Kidney epithelial cell (primary cell): Measurements from ENCODE around the gene KCNJ4. TPM values are rescaled to one million over a fixed set of nuclear protein-coding genes. Genes with fewer than 3 reads are reported as not detected.

Source experiments
- DNase-seq: peaks from one replicate; pipeline ENCODE4 v3.0.0-alpha.2; 2010; ENCODE audit warnings: low read depth
- H3K27me3 ChIP-seq: 2 replicates; pipeline ENCODE4 v1.6.0; 2011; ENCODE audit warnings: low read length; ENCODE audit not compliant: control insufficient read depth, insufficient read depth
- H3K36me3 ChIP-seq: 2 replicates; pipeline ENCODE4 v1.5.1; 2011; ENCODE audit warnings: low read length; ENCODE audit not compliant: control insufficient read depth, insufficient read depth
- H3K4me3 ChIP-seq: 2 replicates; pipeline ENCODE4 v1.5.1; 2011; ENCODE audit warnings: low read depth, mild to moderate bottlenecking, control low read depth, low read length
- total RNA-seq: library from RNA; depleted of rRNA; stranded (reverse); fragments of >200 nt; gene quantifications from 2 replicates; pipeline ENCODE4 v1.2.3, GENCODE V29; 2015
- TF ChIP-seq, protein P1 (sequence below): IDR thresholded peaks from 2 replicates; pipeline ENCODE4 v1.5.1; 2011; ENCODE audit warnings: mild to moderate bottlenecking, moderate library complexity, low read length, control low read depth, inconsistent platforms; ENCODE audit not compliant: insufficient read depth, poor library complexity, severe bottlenecking

The KCNJ4 gene
- total RNA-seq, result not detected in 2 replicates

DNA sequence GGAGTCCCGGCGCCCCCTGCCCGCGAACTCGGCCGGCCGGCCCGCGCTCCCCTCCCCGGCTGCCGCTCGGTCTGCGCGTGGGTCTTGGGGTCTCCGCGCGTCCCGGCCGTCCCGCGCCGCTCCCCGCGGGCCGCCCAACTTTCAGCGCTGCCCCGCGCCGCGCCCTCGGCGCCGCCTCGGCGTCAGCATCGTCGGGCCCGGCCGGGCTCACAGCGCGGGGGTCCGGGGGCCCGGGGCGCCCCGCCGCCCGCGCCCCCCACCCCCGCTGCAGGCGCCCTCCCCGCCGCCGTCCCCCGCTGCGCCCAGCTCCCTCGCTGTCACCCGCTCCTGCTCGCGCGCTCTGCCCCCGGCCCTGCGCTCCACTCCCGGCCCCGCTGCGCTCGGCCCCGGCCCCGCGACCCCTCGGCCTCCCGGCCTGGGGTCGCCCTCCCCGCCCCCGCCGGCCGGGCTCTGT is at the start of gene KCNJ4:
TSS of gene KCNJ4 (minus strand) at position 124 of the 454 bp plus-strand sequence. CDS start 27,067 bp downstream, outside the sequence.
- Histone ChIP-seq H3K36me3 (no peaks in the 10 kb centered on the region), H3K27me3 (peaks cover 65% of the 10 kb centered on the region), H3K4me3 (peak within 1 kb of the TSS; percentile 34)
- no peak for DNase-seq
- TF ChIP-seq, protein P1, sequence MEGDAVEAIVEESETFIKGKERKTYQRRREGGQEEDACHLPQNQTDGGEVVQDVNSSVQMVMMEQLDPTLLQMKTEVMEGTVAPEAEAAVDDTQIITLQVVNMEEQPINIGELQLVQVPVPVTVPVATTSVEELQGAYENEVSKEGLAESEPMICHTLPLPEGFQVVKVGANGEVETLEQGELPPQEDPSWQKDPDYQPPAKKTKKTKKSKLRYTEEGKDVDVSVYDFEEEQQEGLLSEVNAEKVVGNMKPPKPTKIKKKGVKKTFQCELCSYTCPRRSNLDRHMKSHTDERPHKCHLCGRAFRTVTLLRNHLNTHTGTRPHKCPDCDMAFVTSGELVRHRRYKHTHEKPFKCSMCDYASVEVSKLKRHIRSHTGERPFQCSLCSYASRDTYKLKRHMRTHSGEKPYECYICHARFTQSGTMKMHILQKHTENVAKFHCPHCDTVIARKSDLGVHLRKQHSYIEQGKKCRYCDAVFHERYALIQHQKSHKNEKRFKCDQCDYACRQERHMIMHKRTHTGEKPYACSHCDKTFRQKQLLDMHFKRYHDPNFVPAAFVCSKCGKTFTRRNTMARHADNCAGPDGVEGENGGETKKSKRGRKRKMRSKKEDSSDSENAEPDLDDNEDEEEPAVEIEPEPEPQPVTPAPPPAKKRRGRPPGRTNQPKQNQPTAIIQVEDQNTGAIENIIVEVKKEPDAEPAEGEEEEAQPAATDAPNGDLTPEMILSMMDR, result no peak

DNA sequence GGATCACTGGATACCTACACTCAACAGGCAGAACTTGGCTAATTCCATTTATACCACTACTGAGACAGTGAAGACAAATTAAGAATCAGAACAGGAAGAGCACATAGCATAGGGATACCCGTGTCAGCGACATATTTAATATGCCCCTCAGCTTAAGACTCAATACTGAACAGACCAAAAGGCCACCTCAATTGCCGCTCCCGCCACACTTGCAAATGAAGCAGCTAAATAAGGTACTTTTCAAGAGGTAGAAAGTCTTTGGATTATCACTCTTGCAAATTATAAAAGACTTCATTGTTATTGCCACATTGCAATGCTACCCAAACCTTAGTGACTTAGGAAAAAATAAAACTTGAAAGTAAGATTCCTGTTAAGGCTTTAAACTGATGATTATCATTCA is 48.0 kb upstream of the KCNJ4 start:
- H3K4me3 ChIP-seq, result peak overlapping the region; percentile 97
- no peak for DNase-seq
- TF ChIP-seq, protein P1, result no peak
- H3K27me3 ChIP-seq, result no peaks in the 10 kb centered on the region
- H3K36me3 ChIP-seq, result peaks cover 2% of the 10 kb centered on the region

DNA sequence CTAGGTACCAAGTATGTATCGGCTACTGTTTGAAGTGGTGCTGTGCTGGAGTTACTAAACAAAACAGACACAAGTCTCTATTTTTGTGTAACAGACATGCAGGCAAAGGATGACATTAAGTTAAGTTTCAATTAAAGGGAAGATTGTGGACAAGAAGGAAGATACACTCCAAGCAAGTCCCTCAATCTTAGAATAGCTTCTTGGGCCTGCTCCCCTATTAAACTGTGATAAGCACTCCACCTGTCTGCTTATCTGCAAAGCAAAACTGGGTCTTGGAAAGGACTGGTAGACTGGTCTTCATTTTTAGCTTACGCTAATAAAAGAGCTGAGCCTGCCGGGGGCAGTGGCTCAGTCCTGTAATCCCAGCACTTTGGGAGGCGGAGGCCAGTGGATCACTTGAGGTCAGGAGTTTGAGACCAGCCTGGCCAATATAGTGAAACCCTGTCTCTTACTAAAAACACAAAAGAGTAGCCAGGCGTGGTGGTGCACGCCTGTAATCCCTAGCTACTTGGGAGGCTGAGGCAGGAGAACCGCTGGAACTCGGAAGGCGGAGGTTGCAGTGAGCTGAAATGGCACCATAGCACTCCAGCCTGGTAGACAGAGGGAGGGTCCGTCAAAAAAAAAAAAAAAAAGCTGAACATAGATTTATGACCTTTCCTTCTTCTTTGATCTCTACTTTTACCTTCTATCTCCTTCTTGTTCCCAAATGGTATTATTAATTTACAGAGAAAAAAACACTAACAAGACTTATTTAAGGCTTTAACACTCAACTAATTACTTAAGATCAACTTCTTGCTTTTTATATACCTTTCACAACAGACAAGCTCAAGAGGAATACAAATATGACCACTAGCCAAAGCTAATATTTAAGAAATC is 47.0 kb upstream of the KCNJ4 start:
- H3K36me3 ChIP-seq, result peaks cover 3% of the 10 kb centered on the region
- H3K4me3 ChIP-seq, result no peak overlapping the region
- DNase-seq, result no peak
- no peaks in the 10 kb centered on the region for H3K27me3 ChIP-seq
- TF ChIP-seq, protein P1, result no peak

DNA sequence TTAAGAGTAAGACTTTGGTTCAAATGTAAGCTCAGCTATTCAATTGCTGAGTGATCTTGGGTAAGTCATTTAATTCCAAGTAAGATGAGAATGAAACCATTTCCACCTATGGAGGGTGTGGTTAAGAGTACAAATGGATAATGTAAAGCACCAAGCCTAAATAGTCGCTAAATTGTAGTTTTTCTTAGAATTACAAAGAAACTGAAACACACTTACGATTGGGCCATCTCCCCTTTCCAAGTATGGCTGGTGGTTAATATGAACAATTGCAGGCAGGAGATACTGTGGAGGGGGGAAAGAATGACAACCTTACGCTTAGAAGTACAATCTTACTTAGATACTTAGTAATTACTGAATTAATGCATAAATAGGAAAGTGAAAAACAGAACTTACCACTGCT is 42.9 kb upstream of the KCNJ4 start:
- Histone ChIP-seq H3K36me3 (peaks cover 3% of the 10 kb centered on the region), H3K27me3 (no peaks in the 10 kb centered on the region), H3K4me3 (no peak overlapping the region)
- TF ChIP-seq, protein P1, result no peak
- DNase-seq, result no peak

DNA sequence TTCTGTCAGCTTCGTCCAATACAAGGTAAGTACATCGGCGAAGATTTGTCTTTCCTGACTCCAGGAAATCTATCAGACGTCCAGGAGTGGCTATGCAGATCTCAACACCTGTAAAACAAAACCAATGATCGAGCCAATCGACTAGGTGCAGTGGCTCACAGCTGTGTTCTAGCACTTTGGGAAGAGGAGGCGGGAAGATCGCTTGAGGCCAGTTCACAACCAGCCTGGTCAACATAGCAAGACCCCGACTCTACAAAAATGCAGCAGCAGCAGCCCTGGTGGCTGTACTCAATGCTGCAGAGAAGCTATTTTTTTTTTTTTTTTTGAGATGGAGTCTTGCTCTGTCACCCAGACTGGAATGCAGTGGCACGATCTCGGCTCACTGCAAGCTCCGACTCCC is 39.9 kb upstream of the KCNJ4 start:
- H3K36me3 ChIP-seq, result peaks cover 2% of the 10 kb centered on the region
- no peak for DNase-seq
- TF ChIP-seq, protein P1, result no peak
- no peak overlapping the region for H3K4me3 ChIP-seq
- no peaks in the 10 kb centered on the region for H3K27me3 ChIP-seq
